Measurements from ENCODE around the gene IDUA. TPM values are rescaled to one million over a fixed set of nuclear protein-coding genes. Genes with fewer than 3 reads are reported as not detected.

IDUA gene
- total and polyA plus RNA-seq, 4 donors = 3.0 to 4.5 (median 3.8) TPM

DNA sequence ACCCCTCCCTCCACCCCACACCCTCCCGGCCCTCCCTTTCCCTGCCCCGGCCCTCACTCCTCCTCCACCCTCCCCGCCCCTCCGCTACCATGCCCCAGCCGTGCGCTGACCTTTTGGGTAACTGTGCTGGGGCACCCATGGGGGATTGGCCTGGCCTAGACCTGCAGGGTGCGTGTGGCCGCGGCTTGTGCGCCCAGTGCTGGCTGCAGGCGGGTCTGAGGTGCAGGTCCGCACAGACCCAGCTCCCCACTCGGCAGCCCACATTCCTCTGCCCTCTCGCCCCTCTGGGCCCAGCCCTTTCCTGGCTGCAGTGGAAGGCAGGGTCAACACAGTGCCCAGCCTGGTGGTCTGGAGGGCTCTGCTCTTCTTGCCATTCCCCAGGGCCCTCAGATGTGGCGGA is 49.3 kb downstream of the IDUA start (continued):
- TF ChIP-seq, protein P1, sequence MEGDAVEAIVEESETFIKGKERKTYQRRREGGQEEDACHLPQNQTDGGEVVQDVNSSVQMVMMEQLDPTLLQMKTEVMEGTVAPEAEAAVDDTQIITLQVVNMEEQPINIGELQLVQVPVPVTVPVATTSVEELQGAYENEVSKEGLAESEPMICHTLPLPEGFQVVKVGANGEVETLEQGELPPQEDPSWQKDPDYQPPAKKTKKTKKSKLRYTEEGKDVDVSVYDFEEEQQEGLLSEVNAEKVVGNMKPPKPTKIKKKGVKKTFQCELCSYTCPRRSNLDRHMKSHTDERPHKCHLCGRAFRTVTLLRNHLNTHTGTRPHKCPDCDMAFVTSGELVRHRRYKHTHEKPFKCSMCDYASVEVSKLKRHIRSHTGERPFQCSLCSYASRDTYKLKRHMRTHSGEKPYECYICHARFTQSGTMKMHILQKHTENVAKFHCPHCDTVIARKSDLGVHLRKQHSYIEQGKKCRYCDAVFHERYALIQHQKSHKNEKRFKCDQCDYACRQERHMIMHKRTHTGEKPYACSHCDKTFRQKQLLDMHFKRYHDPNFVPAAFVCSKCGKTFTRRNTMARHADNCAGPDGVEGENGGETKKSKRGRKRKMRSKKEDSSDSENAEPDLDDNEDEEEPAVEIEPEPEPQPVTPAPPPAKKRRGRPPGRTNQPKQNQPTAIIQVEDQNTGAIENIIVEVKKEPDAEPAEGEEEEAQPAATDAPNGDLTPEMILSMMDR (IDR thresholded peaks at IDR 0.05; ENCODE audit: low read depth, low read length, missing input control) = no peak

DNA sequence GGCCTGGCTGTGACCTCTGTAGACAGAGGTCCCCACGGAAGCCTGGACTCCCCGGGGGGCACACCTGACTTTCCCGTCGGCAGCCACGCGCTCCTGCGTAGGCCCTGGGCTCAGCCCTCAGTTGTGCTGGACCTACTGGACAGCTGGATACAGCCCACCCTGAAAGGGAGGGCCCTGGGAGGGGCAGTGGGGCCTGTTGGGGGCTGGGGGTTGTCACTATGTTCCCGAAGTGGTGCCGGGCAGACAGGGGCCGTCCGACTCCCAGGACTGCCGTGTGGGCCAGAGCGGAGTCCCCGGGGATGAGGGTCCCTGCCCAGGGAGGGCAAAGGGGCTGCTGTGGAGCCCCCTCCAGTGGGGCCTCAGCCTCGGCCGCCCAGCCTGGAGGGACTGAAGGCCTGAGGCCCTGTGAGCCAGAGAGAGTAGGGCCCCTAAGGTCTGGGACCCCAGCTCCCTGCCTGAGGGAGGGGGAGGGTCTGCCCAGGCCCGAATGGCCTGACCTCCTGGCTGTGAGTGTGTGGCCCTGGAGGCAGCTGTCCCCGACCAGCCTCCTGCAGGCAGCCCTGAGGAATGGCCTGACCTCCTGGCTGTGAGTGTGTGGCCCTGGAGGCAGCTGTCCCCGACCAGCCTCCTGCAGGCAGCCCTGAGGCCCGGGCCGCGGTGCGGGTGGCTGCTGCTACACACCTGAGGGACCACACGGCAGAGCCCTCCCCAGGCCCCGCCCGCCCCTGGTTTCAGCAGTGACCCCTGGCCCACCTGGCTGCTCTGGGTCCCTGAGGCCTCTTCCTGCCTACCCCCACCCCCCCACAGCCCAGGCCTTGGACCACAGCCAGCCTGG is 50.3 kb downstream of the IDUA start:
- TF ChIP-seq ATF3 (IDR thresholded peaks at IDR 0.05) (no peak), EGR1 (IDR thresholded peaks at IDR 0.05; ENCODE audit: low read depth in 2 of 2) (no peak), FOXA2 (IDR thresholded peaks at IDR 0.05) (no peak), FOXA1 (IDR thresholded peaks at IDR 0.05) (no peak), HNF4G (IDR thresholded peaks at IDR 0.05) (no peak), REST (IDR thresholded peaks at IDR 0.05) (no peak), RXRA (IDR thresholded peaks at IDR 0.05) (no peak), MAX (IDR thresholded peaks at IDR 0.05) (no peak), YY1 (IDR thresholded peaks at IDR 0.05) (no peak), GABPA (IDR thresholded peaks at IDR 0.05 in 1 of 2, conservative IDR thresholded peaks at IDR 0.05 in 1 of 2) (no peak), NR2F2 (IDR thresholded peaks at IDR 0.05) (no peak), SP1 (IDR thresholded peaks at IDR 0.05) (no peak), ZBTB33 (IDR thresholded peaks at IDR 0.05) (no peak), RAD21 (IDR thresholded peaks at IDR 0.05) (no peak), TAF1 (conservative IDR thresholded peaks at IDR 0.05) (no peak), HNF4A (conservative IDR thresholded peaks at IDR 0.05) (no peak), JUND (IDR thresholded peaks at IDR 0.05) (no peak)
- TF ChIP-seq, protein P1 (IDR thresholded peaks at IDR 0.05; ENCODE audit: low read depth, low read length, missing input control) = no peak
- WGBS = 90% methylated on average over 26 of the region's 26 CpGs
- Histone ChIP-seq H3K9ac (ENCODE audit: low read depth in 1 of 2, low read length in 2 of 2) (no peak overlapping the region), H3K4me3 (ENCODE audit: low read depth in 1 of 3, low read length in 3 of 3) (no peak overlapping the region), H3K4me1 (ENCODE audit: control insufficient read depth in 4 of 4, insufficient read depth in 4 of 4, low read length in 3 of 4) (no peaks in the 10 kb centered on the region), H3K36me3 (ENCODE audit: control insufficient read depth in 4 of 4, insufficient read depth in 3 of 4, low read depth in 1 of 4, low read length in 3 of 4) (no peaks in the 10 kb centered on the region), H3K27me3 (ENCODE audit: control insufficient read depth in 4 of 4, insufficient read depth in 4 of 4, low read length in 3 of 4) (peaks cover 0 to 2% (median 0%) of the 10 kb centered on the region in 4 donors), H3K9me3 (ENCODE audit: control insufficient read depth in 4 of 4, low read length in 3 of 4) (no peaks in the 10 kb centered on the region), H3K27ac (ENCODE audit: low read depth in 1 of 2, low read length in 2 of 2) (no peak overlapping the region)
- DNase-seq (ENCODE audit: low spot score) = no peak

Measured in liver (tissue), 9 donors.